Measurements from ENCODE around the gene CDK6.

Gene CDK6

DNA sequence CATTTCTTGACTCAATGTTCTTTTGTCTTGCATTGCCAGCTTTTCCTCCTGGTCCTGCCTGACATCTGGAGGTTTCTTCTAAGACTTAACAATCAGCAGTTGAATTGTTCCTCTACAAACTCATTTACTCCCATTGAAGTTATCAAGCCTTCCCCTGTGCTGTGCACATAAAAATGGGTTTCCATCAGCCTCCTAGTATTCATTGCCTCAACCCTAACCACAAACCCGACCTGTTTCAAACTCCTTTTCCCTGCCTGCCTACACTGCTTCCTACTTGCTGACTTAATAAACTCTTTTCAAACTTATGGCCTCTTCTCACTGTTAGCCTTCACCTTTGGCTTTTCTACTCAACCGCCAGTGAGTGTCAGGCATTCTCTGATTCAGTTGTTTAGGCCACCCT lies 9.4 kb upstream of the CDK6 start:
- no peak for DNase-seq

DNA sequence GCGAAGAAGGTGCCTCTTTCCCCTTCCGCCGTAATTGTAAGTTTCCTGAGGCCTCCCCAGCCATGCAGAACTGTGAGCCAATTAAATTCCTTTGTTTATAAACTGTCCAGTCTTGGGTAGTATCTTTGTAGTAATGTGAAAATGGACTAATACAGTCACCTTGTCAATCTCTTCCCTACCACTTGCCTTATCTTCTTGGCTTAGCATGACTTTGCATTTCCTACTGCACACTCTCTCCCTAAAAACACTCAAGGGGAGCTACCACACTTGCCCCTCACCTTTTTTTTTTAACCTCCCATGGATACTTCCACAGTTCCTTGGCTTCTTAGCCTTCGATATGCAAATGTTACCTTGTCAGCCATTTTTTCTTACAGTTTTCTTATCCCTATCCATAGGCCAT lies 7.4 kb upstream of the CDK6 start:
- no peak for DNase-seq

GRCh38 chr7:92843034-92843760 lies 6.8 kb upstream of the CDK6 start:
- no peak for DNase-seq

DNA sequence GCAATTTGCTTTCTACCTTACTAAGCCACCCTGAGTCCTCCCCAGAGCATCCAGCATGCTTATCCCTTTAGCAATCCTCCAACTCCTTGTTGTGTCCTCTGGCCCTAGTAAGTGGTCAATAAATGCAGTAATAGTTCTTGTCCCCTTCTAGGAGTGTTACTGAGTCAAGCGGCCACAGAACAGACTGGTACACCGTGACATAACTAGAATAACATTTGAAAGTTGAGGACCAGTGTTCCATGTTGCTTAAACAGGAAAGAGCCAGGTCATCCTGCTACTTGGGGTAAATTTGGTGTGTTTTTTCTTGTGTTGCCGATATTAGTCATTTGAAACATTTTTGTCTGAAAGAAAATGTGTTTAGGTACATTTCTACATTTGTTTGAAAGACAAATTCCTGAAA lies 4.8 kb upstream of the CDK6 start:
- DNase-seq, result no peak

- DNase-seq, result no peak
Observed at GRCh38 chr7:92840316-92840715, 3.9 kb upstream of the CDK6 start.

DNA sequence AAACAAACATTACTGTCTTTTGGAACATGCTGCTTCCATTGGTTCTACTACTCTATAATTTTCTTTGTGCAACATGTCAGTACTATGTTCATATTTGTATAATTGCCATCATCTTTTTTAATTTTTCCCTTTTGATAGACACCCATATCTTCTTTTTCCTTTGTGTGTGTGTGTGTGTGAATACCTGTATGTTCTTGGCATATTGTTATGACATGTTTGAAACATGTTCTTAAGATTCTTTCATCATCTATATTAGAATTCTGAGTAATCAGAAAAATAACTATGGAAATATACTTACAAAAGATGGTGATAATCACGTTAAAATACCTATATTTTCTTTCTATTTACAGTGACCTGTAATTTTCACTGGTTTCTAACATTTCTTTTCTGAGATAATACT lies 3.5 kb upstream of the CDK6 start:
- no peak for DNase-seq

GRCh38 chr7:92838934-92839333 lies 2.6 kb upstream of the CDK6 start:
- DNase-seq, result no peak

DNA sequence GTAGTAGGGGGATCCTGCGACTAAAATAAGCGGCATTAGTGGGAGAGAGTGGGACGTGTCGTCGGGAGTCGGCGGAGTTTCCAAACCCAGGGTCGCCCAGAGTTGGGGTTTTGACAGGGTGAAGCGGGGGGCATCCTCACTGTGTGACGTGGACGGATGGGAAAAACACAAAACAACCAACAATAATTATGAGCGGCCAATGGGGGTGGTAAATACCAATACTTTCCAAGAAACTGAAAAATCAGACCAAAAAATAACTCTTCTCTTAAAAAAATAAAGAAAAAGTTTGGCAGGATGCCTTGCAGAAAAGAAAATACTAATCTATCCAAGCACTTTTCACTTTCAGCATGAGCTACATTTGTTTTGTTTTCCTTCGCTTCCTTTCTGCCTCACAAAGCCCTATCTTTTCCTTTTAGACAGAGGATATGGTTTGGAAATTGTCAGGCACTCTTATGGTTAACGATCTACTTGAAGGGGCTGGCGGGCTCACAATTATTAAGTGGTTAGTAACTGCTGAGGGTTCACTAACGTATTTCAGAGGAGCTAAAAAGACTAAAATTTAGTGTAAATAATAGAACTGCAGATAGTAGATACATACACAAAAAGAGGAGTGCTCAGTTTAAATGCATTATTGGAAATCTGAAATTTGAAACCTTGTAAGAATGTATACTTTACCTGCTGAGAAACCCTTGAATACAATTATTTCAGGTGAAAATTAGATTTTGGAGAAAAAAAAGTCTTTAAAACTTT lies 802 bp upstream of the CDK6 start:
- DNase-seq, result no peak

DNA sequence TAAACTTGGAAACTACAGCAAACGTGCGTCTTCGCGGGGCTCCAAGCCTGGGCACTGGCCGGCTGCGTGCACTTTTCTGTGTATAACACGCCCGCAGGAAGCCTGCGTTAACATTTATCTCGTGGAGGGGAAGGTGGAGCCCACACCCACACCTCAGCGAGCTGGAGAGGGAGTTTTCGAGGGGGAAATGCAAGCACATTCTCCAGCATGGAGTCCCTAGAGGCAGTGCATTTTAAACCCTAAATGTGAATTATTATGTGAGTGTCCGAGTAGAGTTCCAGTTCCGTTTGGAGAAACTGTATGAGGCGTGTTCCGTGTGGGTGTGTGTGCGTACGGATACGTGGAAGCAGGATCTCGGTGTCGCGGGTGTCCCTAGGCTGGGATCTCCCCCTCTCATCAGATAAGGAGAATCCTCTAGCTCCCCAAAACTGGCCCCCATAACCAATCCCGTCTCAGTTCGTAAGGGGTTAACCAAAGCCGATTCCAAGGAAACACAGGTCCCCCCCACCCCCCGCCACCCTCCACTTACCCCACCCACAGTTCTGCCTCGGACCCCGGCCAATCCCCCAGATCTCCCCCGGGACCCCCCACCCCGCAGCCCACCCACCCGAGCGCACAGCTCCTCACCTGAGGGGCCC lies 403 bp downstream of the CDK6 start:
- DNase-seq, result peak in 3 of 5 donors; percentile 8 to 51 (median 39)

GRCh38 chr7:92835261-92835850 lies 1.0 kb downstream of the CDK6 start:
- peak; percentile 11 to 65 (median 29) for DNase-seq

- peak in 1 of 5 donors; percentile 10 for DNase-seq
Observed at GRCh38 chr7:92834507-92835260, 1.7 kb downstream of the CDK6 start.

- peak; percentile 49 to 87 (median 67) for DNase-seq
Observed at GRCh38 chr7:92833766-92834506, 2.4 kb downstream of the CDK6 start.

DNA sequence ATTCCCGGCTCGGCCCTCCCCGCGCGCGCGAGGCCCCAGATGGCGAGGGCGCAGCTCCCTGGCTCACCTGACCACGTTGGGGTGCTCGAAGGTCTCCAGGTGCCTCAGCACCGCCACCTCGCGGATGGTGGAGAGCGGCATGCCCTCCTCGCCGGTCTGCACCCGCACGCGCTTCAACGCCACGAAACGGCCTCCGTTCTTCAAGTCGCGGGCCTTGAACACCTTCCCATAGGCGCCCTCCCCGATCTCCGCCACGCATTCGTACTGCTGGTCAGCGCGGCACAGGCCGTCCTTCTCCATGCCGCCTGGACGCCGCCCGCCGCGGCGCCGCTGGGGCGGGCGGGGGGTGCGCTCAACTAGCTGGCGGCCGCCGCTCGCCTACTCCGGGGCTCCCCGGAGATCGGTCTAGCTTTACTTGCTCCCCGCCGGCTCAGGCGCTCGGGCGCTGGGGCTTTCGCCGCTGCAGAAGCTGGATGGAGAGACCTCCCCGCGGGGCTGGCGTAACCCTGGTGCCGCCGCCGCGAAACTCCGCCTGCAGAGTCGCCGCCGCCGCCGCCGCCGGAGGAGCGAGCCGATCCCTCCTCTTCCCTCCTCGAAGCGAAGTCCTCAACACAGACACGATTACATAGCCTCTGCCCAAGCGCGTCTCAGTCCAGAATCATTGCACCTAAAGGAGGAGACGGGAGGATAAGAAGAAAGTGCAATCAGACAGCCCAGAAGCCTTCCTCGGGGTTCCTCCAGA lies 3.2 kb downstream of the CDK6 start:
- peak; percentile 63 to 91 (median 80) for DNase-seq

GRCh38 chr7:92832534-92833023 lies 3.8 kb downstream of the CDK6 start:
- peak in 1 of 5 donors; percentile 12 for DNase-seq

- no peak for DNase-seq
Observed at GRCh38 chr7:92831716-92832533, 4.4 kb downstream of the CDK6 start.

GRCh38 chr7:92830532-92831110 lies 5.8 kb downstream of the CDK6 start:
- no peak for DNase-seq

GRCh38 chr7:92830027-92830426 lies 6.3 kb downstream of the CDK6 start:
- DNase-seq, result no peak

DNA sequence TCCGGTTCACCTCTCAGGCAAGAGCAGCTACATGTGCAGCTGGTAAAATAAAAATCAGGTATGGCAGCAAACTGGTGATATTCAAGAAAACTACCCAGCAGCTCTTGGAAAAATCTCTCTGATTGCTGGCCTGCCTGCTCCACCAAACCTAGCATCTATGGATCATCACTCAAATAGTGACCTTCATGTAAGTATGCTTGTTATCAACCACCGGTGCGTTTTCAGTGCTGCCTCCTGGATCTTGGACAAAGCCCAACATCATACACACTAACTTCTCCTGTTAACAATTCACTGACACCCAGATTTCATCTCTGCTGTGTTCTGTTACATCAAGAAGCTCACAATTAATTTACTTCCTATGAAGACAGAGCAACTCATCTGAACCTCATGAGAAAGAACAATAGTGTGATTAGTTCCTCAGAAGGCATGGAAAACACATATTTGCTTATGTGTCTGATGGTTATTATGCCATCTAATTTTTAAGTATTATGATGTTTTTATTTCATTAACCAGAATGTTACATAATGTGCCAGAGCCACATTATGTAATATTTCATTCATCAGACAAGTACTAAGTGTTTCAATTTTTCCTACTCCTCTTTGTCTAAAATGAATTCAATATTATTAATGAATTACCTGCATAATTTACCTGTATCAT lies 8.8 kb downstream of the CDK6 start:
- no peak for DNase-seq

Data from T-helper 1 cell (primary cell).